Measurements from ENCODE around the gene PQBP1. TPM values are rescaled to one million over a fixed set of nuclear protein-coding genes. Genes with fewer than 3 reads are reported as not detected.

Gene PQBP1
- total RNA-seq, 6 experiments from 2014 or later = 29.8 to 47.1 (median 35.7) TPM

GRCh38 chrX:48913605-48914366 is 16.1 kb downstream of the PQBP1 start:
- intact Hi-C loops (cut with DNase I) = no loop called here
- no peak for TF ChIP-seq CTCF (IDR thresholded peaks at IDR 0.05)
- TF ChIP-seq POLR2A (IDR thresholded peaks at IDR 0.05) = no peak
- 100% methylated on average over 1 of the region's 5 CpGs for whole genome bisulfite sequencing (ENCODE audit: insufficient coverage, low coverage, low lambda C conversion rate, missing lambda C conversion rate)
- ATAC-seq = no peak
- H3K9me3 ChIP-seq = no peaks in the 10 kb centered on the region
- DNase-seq = no peak
- peaks cover 0 to 5% (median 0%) of the 10 kb centered on the region in 4 donors for H3K4me1 ChIP-seq
- H3K27me3 ChIP-seq = no peaks in the 10 kb centered on the region
- H3K4me3 ChIP-seq = no peak overlapping the region
- H3K36me3 ChIP-seq = peaks cover 0 to 3% (median 0%) of the 10 kb centered on the region in 4 donors
- H3K27ac ChIP-seq = no peak overlapping the region

DNA sequence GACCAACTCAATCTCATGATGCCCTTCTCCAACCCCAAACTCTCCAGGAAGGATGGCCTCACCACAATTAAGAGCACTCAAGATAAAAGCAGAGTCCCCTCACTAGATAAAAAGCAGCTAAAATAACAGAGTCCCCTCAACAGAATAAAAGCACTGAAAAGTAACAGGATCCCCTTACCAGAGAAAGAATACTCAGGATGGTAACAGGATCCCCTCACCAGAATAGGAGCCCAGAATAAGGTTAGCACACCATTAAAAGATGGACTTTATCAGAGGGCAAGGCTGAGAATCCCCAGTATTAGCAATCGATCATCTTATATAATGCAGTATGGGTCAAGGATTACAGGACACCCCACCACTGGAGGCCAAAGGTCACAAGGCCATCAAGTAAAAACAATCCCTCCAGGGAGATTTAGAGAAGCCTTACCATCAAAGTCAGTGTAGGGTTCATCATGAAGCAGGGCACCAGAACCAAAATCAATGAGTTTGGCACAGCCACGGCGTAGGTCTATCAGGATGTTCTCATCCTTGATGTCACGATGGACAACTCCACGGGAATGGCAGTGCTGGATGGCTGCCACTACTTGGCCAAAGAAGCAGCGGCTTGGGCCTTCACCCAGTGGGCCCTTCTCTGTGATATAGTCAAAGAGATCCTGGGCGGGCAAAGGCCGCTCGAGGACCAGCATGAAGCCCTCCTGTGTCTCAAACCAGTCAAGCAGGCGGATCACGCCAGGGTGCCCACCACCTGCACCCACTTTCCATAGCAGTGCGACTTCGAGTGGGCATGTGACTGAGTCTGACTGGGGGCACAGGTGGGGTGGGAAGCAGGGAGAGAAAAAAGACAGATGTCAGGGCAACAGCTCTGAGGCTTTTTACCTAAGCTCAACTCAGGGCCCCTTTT is 17.1 kb downstream of the PQBP1 start:
- H3K36me3 ChIP-seq = peaks cover 0 to 3% (median 0%) of the 10 kb centered on the region in 4 donors
- TF ChIP-seq CTCF (IDR thresholded peaks at IDR 0.05) (no peak), POLR2A (IDR thresholded peaks at IDR 0.05) (no peak)
- H3K27ac ChIP-seq = no peak overlapping the region
- H3K4me1 ChIP-seq = no peaks in the 10 kb centered on the region
- no peak overlapping the region for H3K4me3 ChIP-seq
- no peaks in the 10 kb centered on the region for H3K9me3 ChIP-seq
- intact Hi-C loops (cut with DNase I) = no loop called here
- WGBS (ENCODE audit: insufficient coverage, low coverage, low lambda C conversion rate, missing lambda C conversion rate) = 71% methylated on average over 8 of the region's 13 CpGs
- ATAC-seq (no peak), DNase-seq (no peak)
- no peaks in the 10 kb centered on the region for H3K27me3 ChIP-seq

DNA sequence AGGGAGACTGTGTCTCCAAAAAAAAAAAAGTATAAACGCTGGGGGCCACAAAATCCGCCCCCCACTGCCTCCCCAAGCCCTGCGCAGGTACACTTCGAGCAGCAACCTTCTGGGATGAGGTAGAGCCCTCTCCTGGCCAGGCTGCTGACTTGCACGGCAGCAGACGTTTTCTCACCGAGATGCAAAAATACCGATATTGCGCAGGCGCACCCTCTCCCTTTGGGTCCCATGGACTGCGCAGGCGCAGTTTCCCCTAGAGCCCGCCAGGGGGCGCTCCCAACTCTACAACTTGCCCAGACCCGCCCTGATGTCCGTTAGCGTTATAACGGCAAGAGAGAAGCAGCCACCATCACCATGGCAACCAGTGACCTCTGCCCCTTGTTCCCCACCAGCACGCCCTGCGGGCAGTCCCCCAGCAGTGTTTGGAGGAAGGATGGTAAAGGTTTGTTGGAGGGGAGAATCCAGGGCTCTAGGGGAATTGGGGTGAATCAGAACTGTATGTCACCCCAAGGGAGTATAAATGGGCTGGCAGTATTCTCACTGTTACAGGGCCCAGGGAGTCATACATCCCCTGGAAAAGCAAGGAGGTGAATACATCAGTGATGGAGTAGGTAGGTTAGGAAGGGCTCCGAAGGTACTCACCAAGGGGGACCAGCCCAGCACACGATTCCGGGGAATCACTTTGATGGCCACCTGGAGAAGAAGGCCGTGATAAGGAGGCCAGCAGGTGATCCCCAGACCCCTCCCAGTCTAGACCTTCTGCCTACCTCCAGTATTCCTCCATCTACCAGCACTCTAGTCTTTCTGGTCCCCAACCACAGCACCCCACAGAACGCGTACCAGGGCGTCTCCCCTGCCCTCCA is 19.6 kb downstream of the PQBP1 start:
- H3K4me1 ChIP-seq = no peaks in the 10 kb centered on the region
- H3K9me3 ChIP-seq = no peaks in the 10 kb centered on the region
- H3K4me3 ChIP-seq = no peak overlapping the region
- H3K36me3 ChIP-seq = peaks cover 0 to 3% (median 0%) of the 10 kb centered on the region in 4 donors
- ATAC-seq (peak; percentile 73 to 83 (median 78)), DNase-seq (peak; percentile 88 to 93 (median 89))
- intact Hi-C loops (cut with DNase I) = no loop called here
- TF ChIP-seq CTCF (IDR thresholded peaks at IDR 0.05) = peak; percentile 92 to 97 (median 93)
- no peak for TF ChIP-seq POLR2A (IDR thresholded peaks at IDR 0.05)
- H3K27ac ChIP-seq = peak overlapping the region in 1 of 3 donors; percentile 6
- WGBS (ENCODE audit: insufficient coverage, low coverage, low lambda C conversion rate, missing lambda C conversion rate) = 28% methylated on average over 17 of the region's 27 CpGs
- no peaks in the 10 kb centered on the region for H3K27me3 ChIP-seq

GRCh38 chrX:48918301-48918642 is 20.5 kb downstream of the PQBP1 start:
- H3K4me3 ChIP-seq = peak overlapping the region; percentile 49 to 58 (median 51)
- peaks cover 0 to 3% (median 2%) of the 10 kb centered on the region in 4 donors for H3K36me3 ChIP-seq
- peak overlapping the region; percentile 63 to 67 (median 65) for H3K27ac ChIP-seq
- no peaks in the 10 kb centered on the region for H3K4me1 ChIP-seq
- no peak for DNase-seq
- 27% methylated on average over 9 of the region's 23 CpGs for WGBS (ENCODE audit: insufficient coverage, low coverage, low lambda C conversion rate, missing lambda C conversion rate)
- no peak for ATAC-seq
- intact Hi-C loops (cut with DNase I) = no loop called here
- H3K27me3 ChIP-seq = no peaks in the 10 kb centered on the region
- no peak for TF ChIP-seq CTCF (IDR thresholded peaks at IDR 0.05)
- TF ChIP-seq POLR2A (IDR thresholded peaks at IDR 0.05) = no peak
- no peaks in the 10 kb centered on the region for H3K9me3 ChIP-seq

Data from right lobe of liver (tissue), 6 donors.